T-helper 1 cell treated with Interleukin-12 subunit alpha and Interleukin-12 subunit beta and Interleukin-4 antibody, amounts not matched to agents 30 μg/mL and 1 μg/mL, for 36 hours (primary cell): ENCODE results near the gene DCAF10.
"Not testable (repeated sequence)": the region's sequence is repeated elsewhere in the genome, so short reads cannot be mapped to it uniquely, and the experiment has no call there.

Source experiments
- H3K27ac Mint-ChIP-seq: one replicate; pipeline ENCODE4 v1.8.0; 2021; ENCODE audit warnings: mild to moderate bottlenecking, mixed read lengths
- H3K27me3 Mint-ChIP-seq: one replicate; pipeline ENCODE4 v1.8.0; 2021; ENCODE audit warnings: low read depth, mixed read lengths
- H3K36me3 Mint-ChIP-seq: one replicate; pipeline ENCODE4 v1.8.0; 2021; ENCODE audit warnings: low read depth, mixed read lengths
- H3K4me1 Mint-ChIP-seq: one replicate; pipeline ENCODE4 v1.8.0; 2021; ENCODE audit warnings: low read depth, mixed read lengths
- H3K4me3 Mint-ChIP-seq: one replicate; pipeline ENCODE4 v1.8.0; 2021; ENCODE audit warnings: mild to moderate bottlenecking, moderate library complexity, mixed read lengths
- H3K9me3 Mint-ChIP-seq: one replicate; pipeline ENCODE4 v1.8.0; 2021; ENCODE audit warnings: mixed read lengths

The DCAF10 gene

DNA sequence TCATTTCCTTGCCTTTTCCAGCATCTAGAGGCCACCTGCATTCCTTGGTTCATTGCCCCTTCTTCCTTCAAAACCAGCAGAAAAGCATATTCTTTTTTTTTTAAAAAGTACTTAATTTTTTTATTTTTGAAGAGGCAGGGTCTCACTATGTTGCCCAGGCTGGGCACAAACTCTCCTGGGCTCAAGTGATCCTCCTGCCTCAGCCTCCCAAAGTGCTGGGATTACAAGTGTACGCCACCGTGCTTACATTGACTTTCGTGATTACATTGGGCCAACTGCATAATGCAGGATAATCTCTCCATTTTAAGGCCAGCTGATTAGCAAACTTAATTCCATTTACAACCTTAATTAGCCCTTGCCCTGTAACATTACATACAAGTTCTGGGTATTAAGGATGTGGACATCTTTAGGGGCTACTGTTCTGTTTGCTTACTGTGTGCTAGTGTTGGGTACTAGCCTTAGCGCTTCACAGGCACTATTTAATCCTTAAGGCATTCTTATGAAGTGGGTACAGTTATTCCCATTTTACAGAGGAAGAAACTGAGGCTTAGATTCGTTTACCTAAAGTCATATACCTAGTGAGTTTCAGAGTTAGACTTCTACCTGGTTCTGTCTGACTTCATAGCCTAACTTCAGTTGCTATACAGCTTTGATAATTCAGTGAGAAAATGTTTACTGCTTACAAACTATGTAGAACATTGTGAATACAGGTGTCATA, 69.6 kb downstream of the DCAF10 start:
- H3K36me3 Mint-ChIP-seq: peaks cover 2% of the 10 kb centered on the region

GRCh38 chr9:37870799-37871176, 70.2 kb downstream of the DCAF10 start:
- Mint-ChIP-seq H3K4me1 (no peaks in the 10 kb centered on the region), H3K27me3 (no peaks in the 10 kb centered on the region), H3K9me3 (no peaks in the 10 kb centered on the region), H3K4me3 (no peak overlapping the region), H3K27ac (no peak overlapping the region), H3K36me3 (peaks cover 3% of the 10 kb centered on the region)

More for the DNA sequence above, 69.6 kb downstream of the DCAF10 start:
- Mint-ChIP-seq H3K27me3 (no peaks in the 10 kb centered on the region), H3K9me3 (no peaks in the 10 kb centered on the region), H3K4me1 (no peaks in the 10 kb centered on the region), H3K27ac (no peak overlapping the region), H3K4me3 (no peak overlapping the region)

DNA sequence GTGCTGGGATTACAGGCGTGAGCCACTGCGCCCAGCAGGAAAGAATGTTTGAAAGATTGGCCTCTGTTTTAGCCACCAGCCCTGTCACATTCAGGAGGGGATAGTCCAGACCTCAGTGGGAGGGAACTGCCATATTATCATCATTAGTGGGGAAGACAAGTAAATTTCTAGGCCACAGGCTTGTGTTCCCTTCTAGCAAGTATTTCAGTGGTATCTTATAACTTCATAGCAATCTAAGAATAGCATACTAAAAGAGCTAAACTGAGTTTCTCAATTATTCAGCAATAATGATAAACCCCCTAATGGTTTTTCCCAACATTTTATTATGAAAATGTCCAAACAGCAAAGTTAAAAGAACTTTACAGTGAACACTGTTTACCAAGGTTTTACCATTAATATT, 73.4 kb downstream of the DCAF10 start:
- H3K9me3 Mint-ChIP-seq: no peaks in the 10 kb centered on the region
- H3K4me1 Mint-ChIP-seq: no peaks in the 10 kb centered on the region
- no peak overlapping the region for H3K4me3 Mint-ChIP-seq
- H3K27me3 Mint-ChIP-seq: no peaks in the 10 kb centered on the region
- H3K27ac Mint-ChIP-seq: no peak overlapping the region
- peaks cover 7% of the 10 kb centered on the region for H3K36me3 Mint-ChIP-seq

GRCh38 chr9:37876376-37876775, 75.8 kb downstream of the DCAF10 start:
- Mint-ChIP-seq H3K9me3 (no peaks in the 10 kb centered on the region), H3K27me3 (no peaks in the 10 kb centered on the region), H3K4me3 (no peak overlapping the region), H3K36me3 (peaks cover 15% of the 10 kb centered on the region), H3K4me1 (no peaks in the 10 kb centered on the region), H3K27ac (no peak overlapping the region)

GRCh38 chr9:37880916-37881479, 80.4 kb downstream of the DCAF10 start:
- peaks cover 18% of the 10 kb centered on the region for H3K36me3 Mint-ChIP-seq
- no peaks in the 10 kb centered on the region for H3K27me3 Mint-ChIP-seq
- H3K27ac Mint-ChIP-seq: no peak overlapping the region
- H3K4me1 Mint-ChIP-seq: peaks cover 3% of the 10 kb centered on the region
- H3K9me3 Mint-ChIP-seq: no peaks in the 10 kb centered on the region
- H3K4me3 Mint-ChIP-seq: no peak overlapping the region

DNA sequence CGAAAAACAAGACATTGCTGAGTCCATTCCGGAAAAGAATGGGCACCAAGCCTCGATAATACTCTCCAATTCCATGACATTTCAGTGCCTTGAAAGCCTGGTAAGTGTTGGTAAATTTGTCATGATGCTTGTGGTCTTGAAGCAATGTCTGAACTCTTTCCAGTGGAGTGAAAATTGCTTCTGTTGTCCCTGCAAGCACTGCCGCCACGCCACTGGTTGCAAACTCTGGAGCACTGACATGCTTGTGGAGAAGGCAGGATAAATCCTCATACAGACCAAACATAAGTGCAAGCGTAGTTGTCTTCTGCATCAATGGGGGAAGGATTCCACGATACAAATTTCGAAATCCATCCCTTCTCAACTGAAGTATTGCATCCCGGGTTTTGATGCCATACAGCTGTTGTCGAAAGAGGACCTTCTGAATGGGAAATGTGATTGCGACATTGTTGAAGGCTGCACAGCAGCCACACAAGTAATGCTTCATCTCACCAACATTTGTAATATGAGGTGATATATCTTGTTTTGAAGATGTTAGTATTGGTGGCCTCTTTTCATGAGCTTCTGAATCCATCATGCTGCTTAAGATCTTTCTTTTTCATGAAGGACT, 87.5 kb downstream of the DCAF10 start:
- peaks cover 26% of the 10 kb centered on the region for H3K36me3 Mint-ChIP-seq
- H3K4me3 Mint-ChIP-seq, H3K27ac Mint-ChIP-seq, H3K9me3 Mint-ChIP-seq, H3K4me1 Mint-ChIP-seq, H3K27me3 Mint-ChIP-seq: not testable (repeated sequence)

- peaks cover 31% of the 10 kb centered on the region for H3K36me3 Mint-ChIP-seq
- peaks cover 2% of the 10 kb centered on the region for H3K4me1 Mint-ChIP-seq
- H3K27me3 Mint-ChIP-seq: no peaks in the 10 kb centered on the region
- no peak overlapping the region for H3K4me3 Mint-ChIP-seq
- H3K9me3 Mint-ChIP-seq: no peaks in the 10 kb centered on the region
- H3K27ac Mint-ChIP-seq: no peak overlapping the region
Observed at GRCh38 chr9:37889536-37889935, 88.9 kb downstream of the DCAF10 start.

GRCh38 chr9:37891042-37891441, 90.4 kb downstream of the DCAF10 start:
- peaks cover 36% of the 10 kb centered on the region for H3K36me3 Mint-ChIP-seq
- not testable (repeated sequence) for H3K27me3 Mint-ChIP-seq, H3K4me3 Mint-ChIP-seq, H3K4me1 Mint-ChIP-seq, H3K27ac Mint-ChIP-seq, H3K9me3 Mint-ChIP-seq

DNA sequence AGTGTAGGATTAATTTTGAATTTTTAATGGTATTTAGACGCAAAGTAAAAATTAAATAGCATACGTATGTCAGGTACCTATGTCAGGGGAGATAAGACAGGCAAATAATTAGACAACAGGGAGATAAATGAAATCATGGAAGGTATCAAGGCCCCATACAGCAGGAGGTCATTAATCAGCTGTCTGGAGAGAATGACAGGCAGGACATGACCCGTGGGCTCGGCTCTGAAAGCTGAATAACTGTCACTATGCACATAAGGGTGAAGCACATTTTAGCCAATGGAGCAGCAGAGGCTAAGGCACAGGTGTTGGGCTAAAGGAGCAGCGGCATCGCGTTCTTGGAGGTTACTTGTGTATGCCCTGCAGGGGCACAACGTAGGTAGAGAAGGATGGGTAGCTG, 91.5 kb downstream of the DCAF10 start:
- Mint-ChIP-seq H3K4me1 (no peaks in the 10 kb centered on the region), H3K27me3 (no peaks in the 10 kb centered on the region), H3K36me3 (peaks cover 37% of the 10 kb centered on the region), H3K4me3 (no peak overlapping the region), H3K9me3 (no peaks in the 10 kb centered on the region), H3K27ac (no peak overlapping the region)

DNA sequence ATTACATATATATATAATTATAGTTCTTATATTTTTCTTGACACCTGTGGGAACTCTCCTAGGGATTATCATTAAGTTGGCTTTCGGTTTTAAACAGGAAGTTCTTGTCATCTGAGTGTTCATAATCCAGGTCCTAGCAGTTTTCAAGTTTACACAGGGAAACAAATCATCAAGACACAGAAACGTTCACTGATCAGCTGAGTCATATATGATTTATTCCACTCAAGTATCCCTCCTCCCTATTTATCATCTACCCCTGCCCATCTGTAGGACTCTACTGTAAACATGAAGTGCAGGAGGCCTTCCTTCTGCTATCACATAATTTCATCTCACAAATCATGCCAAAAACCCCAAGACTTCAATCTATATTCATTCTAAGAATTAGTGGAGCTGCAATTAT, 97.1 kb downstream of the DCAF10 start:
- Mint-ChIP-seq H3K36me3 (peaks cover 27% of the 10 kb centered on the region), H3K9me3 (no peaks in the 10 kb centered on the region), H3K27ac (no peak overlapping the region), H3K4me1 (peaks cover 11% of the 10 kb centered on the region), H3K27me3 (no peaks in the 10 kb centered on the region), H3K4me3 (no peak overlapping the region)

GRCh38 chr9:37899041-37899440, 98.4 kb downstream of the DCAF10 start:
- H3K4me3 Mint-ChIP-seq: no peak overlapping the region
- no peaks in the 10 kb centered on the region for H3K9me3 Mint-ChIP-seq
- no peak overlapping the region for H3K27ac Mint-ChIP-seq
- peaks cover 22% of the 10 kb centered on the region for H3K36me3 Mint-ChIP-seq
- peaks cover 16% of the 10 kb centered on the region for H3K4me1 Mint-ChIP-seq
- no peaks in the 10 kb centered on the region for H3K27me3 Mint-ChIP-seq

DNA sequence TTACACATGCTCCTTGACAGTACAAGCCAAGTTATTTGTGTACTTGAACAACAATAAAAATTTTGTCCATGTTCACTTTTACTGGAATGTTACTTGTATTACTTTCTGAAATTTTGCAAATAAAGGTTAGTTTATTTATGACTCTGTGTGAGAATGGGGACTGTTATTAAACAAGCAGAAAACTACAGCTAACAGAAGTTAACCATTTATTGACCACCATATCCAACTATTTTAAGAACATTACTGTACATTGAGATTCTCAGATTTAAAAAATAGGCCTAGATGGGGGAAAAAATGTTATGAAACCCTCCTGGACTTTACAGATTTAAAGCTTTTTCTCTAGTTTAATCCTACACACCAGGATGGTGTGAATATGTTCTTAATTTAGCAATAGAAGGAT, 101.5 kb downstream of the DCAF10 start:
- H3K4me1 Mint-ChIP-seq: peaks cover 20% of the 10 kb centered on the region
- H3K36me3 Mint-ChIP-seq: peaks cover 11% of the 10 kb centered on the region

GRCh38 chr9:37902796-37903646, 102.4 kb downstream of the DCAF10 start:
- Mint-ChIP-seq H3K4me3 (peak overlapping the region; percentile 89), H3K9me3 (no peaks in the 10 kb centered on the region), H3K36me3 (peaks cover 6% of the 10 kb centered on the region), H3K27me3 (no peaks in the 10 kb centered on the region), H3K27ac (peak overlapping the region; percentile 94), H3K4me1 (peaks cover 20% of the 10 kb centered on the region)

More for the DNA sequence above, 101.5 kb downstream of the DCAF10 start:
- no peak overlapping the region for H3K27ac Mint-ChIP-seq
- no peaks in the 10 kb centered on the region for H3K27me3 Mint-ChIP-seq
- H3K4me3 Mint-ChIP-seq: no peak overlapping the region
- no peaks in the 10 kb centered on the region for H3K9me3 Mint-ChIP-seq

DNA sequence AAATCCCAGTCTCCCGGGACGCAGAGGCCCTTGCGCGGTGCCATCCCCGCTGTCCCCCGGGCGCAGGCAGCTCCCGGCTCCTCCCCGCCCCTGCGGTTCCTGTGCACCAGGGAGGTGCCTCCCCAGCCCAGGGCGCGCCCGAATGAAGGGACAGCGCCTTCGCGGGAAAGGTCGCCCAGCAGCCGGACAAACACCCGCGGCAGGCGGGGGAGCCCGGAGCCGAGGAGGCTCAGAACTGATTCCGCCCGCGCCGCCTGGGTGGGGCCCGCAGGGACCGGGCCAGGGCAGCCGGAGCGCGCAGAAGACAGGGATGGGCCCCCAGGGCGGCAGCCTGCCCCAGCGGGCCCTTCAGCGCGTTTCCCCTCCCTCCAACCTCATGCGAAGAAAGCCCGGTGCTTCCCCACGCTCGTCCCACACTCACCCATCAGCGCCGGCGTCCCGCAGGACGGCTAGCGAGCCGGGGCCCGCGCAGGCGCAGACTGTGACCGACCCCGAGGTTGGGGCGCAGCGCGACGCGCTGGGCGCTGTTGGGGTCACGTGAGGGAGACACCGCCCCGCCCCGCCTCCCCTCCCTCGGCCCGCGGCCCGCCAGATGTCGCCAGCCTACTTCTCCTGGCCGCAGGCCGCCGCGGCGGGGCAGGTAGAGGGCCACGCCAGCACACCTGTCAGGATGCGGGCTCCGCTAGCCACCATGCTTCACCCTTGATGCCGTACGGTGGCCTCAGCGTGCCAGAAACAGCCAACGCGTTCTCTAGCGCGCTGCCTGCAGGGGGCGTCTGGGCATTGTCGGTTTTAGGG, 103.2 kb downstream of the DCAF10 start, which contains the start of gene SLC25A51:
SLC25A51 (minus strand) TSS at position 481 of the 798 bp plus-strand sequence. CDS start 15,577 bp downstream, outside the sequence.
- H3K36me3 Mint-ChIP-seq: peaks cover 5% of the 10 kb centered on the region
- peaks cover 20% of the 10 kb centered on the region for H3K4me1 Mint-ChIP-seq
- no peaks in the 10 kb centered on the region for H3K9me3 Mint-ChIP-seq
- H3K27ac Mint-ChIP-seq: peak within 1 kb of the TSS; percentile 94
- H3K4me3 Mint-ChIP-seq: peak within 1 kb of the TSS; percentile 89
- H3K27me3 Mint-ChIP-seq: no peaks in the 10 kb centered on the region
